Erythroblast (primary cell): ENCODE results near the gene FAM76A.

Source experiments
- GATA1 ChIP-seq: IDR thresholded peaks from 2 replicates; pipeline ENCODE4 v1.6.1; 2011; ENCODE audit warnings: low read depth, mild to moderate bottlenecking, control low read depth, low read length, moderate library complexity
- POLR2A ChIP-seq: IDR thresholded peaks from 2 replicates; pipeline ENCODE4 v1.6.1; 2011; ENCODE audit warnings: mild to moderate bottlenecking, low read length

DNA sequence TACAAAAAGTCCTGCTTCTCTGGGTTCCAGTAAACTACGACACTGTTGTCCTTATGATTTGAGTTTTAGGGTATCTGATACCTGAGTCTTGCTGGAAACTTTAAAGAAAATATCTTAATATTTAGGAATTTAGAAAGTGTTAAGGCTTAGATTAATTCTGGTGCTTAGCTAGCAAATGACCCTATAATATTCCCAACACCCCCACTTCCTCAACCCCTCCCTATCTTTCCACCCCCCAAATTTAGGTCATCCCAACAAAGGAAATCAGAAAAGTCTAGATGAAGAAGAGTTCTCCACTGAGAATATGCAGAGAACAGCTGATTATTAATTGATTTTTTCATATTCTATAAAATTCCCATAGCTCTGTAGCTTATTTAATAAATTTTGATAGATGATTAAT is 58.9 kb downstream of the FAM76A start:
- TF ChIP-seq POLR2A (no peak), GATA1 (no peak)
